ENCODE data around the gene WDR36. TPM values are rescaled to one million over a fixed set of nuclear protein-coding genes. Genes with fewer than 3 reads are reported as not detected.

Gene WDR36
- total RNA-seq, 4 donors from 2014 or later = 26.6 to 55.1 (median 30.5) TPM

- ATAC-seq (ENCODE audit: low FRiP score) = no peak
- TF ChIP-seq CTCF (IDR thresholded peaks at IDR 0.05) = no peak
- no peak for DNase-seq (ENCODE audit: low spot score)
Measured at GRCh38 chr5:111066261-111066938, 25.7 kb upstream of the WDR36 start.

GRCh38 chr5:111068213-111068612 is 23.9 kb upstream of the WDR36 start:
- DNase-seq (ENCODE audit: low spot score) = no peak
- ATAC-seq (ENCODE audit: low FRiP score) = no peak
- no peak for TF ChIP-seq CTCF (IDR thresholded peaks at IDR 0.05)

GRCh38 chr5:111069839-111070238 is 22.3 kb upstream of the WDR36 start:
- TF ChIP-seq CTCF (IDR thresholded peaks at IDR 0.05) = no peak
- DNase-seq (ENCODE audit: low spot score) (no peak), ATAC-seq (ENCODE audit: low FRiP score) (no peak)

GRCh38 chr5:111070272-111071134 is 21.6 kb upstream of the WDR36 start:
- DNase-seq (ENCODE audit: low spot score) (no peak), ATAC-seq (ENCODE audit: low FRiP score) (no peak)
- no peak for TF ChIP-seq CTCF (IDR thresholded peaks at IDR 0.05)

GRCh38 chr5:111071413-111071812 is 20.7 kb upstream of the WDR36 start, which contains the start of gene TSLP:
Gene TSLP, plus strand, starts transcription at chr5:111071713. Its CDS starts 178 bp downstream, at chr5:111071891.
- DNase-seq (ENCODE audit: low spot score) = no peak
- ATAC-seq (ENCODE audit: low FRiP score) = no peak
- TF ChIP-seq CTCF (IDR thresholded peaks at IDR 0.05) = no peak

GRCh38 chr5:111072949-111073682 is 19.0 kb upstream of the WDR36 start:
- ATAC-seq (ENCODE audit: low FRiP score) = peak; percentile 59
- TF ChIP-seq CTCF (IDR thresholded peaks at IDR 0.05) = no peak
- DNase-seq (ENCODE audit: low spot score) = peak; percentile 40

All from omental fat pad (tissue), 4 donors.